ENCODE measurements around the gene RARS1.
A peak's percentile ranks its signal among the peaks of the same experiment; 100 is the strongest.

RARS1 gene

GRCh38 chr5:168486136-168486879 lies at the start of gene RARS1:
Gene RARS1 (plus strand): TSS chr5:168486471. CDS start chr5:168486499, 28 bp downstream.
- H3K36me3 Mint-ChIP-seq (ENCODE audit: low read depth) = peaks cover 20% of the 10 kb centered on the region
- H3K4me3 Mint-ChIP-seq = peak within 1 kb of the TSS; percentile 96
- H3K9me3 Mint-ChIP-seq = no peaks in the 10 kb centered on the region
- peaks cover 29% of the 10 kb centered on the region for H3K4me1 Mint-ChIP-seq (ENCODE audit: low read depth)
- H3K27me3 Mint-ChIP-seq (ENCODE audit: low read depth) = no peaks in the 10 kb centered on the region
- peak within 1 kb of the TSS; percentile 78 for H3K27ac Mint-ChIP-seq
- DNase-seq (ENCODE audit: low spot score) = peak; percentile 90

- Mint-ChIP-seq H3K36me3 (ENCODE audit: low read depth) (no peaks in the 10 kb centered on the region), H3K27me3 (ENCODE audit: low read depth) (no peaks in the 10 kb centered on the region), H3K27ac (no peak overlapping the region), H3K4me3 (no peak overlapping the region), H3K9me3 (no peaks in the 10 kb centered on the region), H3K4me1 (ENCODE audit: low read depth) (no peaks in the 10 kb centered on the region)
- no peak for DNase-seq (ENCODE audit: low spot score)
Measured at GRCh38 chr5:168438349-168438748, 47.9 kb upstream of the RARS1 start.

DNA sequence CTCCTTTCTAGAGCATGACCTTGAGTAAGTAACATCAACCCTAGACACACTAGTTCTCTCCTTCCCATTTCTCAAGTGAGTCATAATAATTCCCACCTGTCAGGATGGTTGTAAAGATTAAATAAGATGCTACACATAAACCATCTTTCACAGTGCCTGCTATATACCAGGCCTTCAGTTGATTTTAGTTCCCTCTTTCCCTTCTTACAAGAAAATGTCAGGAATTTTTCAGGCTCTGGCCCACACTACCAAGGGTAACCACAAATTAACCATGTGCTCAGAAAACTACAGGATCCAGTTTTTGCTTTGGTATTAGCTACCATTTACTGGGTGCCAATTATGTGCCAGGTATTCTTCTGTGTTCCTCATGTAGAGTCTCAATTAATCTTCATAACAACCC lies 42.7 kb upstream of the RARS1 start:
- H3K9me3 Mint-ChIP-seq = no peaks in the 10 kb centered on the region
- DNase-seq (ENCODE audit: low spot score) = no peak
- no peaks in the 10 kb centered on the region for H3K36me3 Mint-ChIP-seq (ENCODE audit: low read depth)
- no peaks in the 10 kb centered on the region for H3K4me1 Mint-ChIP-seq (ENCODE audit: low read depth)
- H3K27me3 Mint-ChIP-seq (ENCODE audit: low read depth) = peaks cover 9% of the 10 kb centered on the region
- H3K4me3 Mint-ChIP-seq = no peak overlapping the region
- no peak overlapping the region for H3K27ac Mint-ChIP-seq

DNA sequence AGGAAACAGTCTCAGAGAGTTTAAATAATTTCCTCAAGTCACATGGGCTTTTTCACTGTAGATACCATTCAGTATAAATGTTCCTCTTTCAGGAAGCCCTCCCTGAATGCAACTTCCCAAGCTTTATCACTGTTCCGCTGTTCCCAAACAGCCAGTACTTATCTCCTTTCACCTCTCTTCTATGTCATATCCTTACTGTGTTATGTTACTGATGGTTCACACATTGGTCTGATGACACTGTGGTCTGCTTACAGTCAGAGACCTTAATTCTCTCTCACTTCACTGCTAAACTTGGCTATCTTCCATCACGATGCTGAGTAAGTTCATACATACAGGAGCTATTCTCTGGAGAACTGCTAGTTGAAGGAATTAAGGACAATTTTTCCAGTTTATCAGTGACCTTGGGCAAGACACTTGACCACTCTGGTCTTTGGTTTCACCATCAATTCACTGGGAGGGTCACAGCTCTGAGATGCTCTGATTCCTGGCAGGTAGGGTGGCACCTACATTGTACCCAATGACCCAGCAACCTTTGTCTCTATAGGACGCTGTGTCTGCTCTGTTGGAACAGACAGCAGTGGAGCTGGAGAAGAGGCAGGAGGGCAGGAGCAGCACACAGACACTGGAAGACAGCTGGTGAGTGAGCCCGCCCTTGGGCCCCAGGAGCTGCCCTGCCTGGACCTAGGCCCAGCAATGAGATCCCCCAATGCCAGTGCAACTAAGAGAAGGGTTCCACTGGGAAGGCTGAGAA lies 42.1 kb upstream of the RARS1 start:
- DNase-seq (ENCODE audit: low spot score) = no peak
- Mint-ChIP-seq H3K9me3 (no peaks in the 10 kb centered on the region), H3K36me3 (ENCODE audit: low read depth) (no peaks in the 10 kb centered on the region), H3K27me3 (ENCODE audit: low read depth) (peaks cover 9% of the 10 kb centered on the region), H3K4me1 (ENCODE audit: low read depth) (no peaks in the 10 kb centered on the region), H3K27ac (no peak overlapping the region), H3K4me3 (no peak overlapping the region)

GRCh38 chr5:168446983-168447619 lies 39.2 kb upstream of the RARS1 start:
- Mint-ChIP-seq H3K36me3 (ENCODE audit: low read depth) (no peaks in the 10 kb centered on the region), H3K27me3 (ENCODE audit: low read depth) (peaks cover 9% of the 10 kb centered on the region), H3K9me3 (no peaks in the 10 kb centered on the region), H3K4me3 (no peak overlapping the region), H3K4me1 (ENCODE audit: low read depth) (no peaks in the 10 kb centered on the region), H3K27ac (no peak overlapping the region)
- DNase-seq (ENCODE audit: low spot score) = no peak

- Mint-ChIP-seq H3K36me3 (ENCODE audit: low read depth) (no peaks in the 10 kb centered on the region), H3K27me3 (ENCODE audit: low read depth) (peaks cover 9% of the 10 kb centered on the region), H3K4me3 (no peak overlapping the region), H3K27ac (no peak overlapping the region), H3K9me3 (no peaks in the 10 kb centered on the region), H3K4me1 (ENCODE audit: low read depth) (no peaks in the 10 kb centered on the region)
- no peak for DNase-seq (ENCODE audit: low spot score)
Measured at GRCh38 chr5:168447808-168448207, 38.5 kb upstream of the RARS1 start.

GRCh38 chr5:168449166-168449565 lies 37.1 kb upstream of the RARS1 start:
- Mint-ChIP-seq H3K9me3 (no peaks in the 10 kb centered on the region), H3K27ac (no peak overlapping the region), H3K36me3 (ENCODE audit: low read depth) (no peaks in the 10 kb centered on the region), H3K4me3 (no peak overlapping the region), H3K27me3 (ENCODE audit: low read depth) (peaks cover 9% of the 10 kb centered on the region), H3K4me1 (ENCODE audit: low read depth) (no peaks in the 10 kb centered on the region)
- DNase-seq (ENCODE audit: low spot score) = no peak

DNA sequence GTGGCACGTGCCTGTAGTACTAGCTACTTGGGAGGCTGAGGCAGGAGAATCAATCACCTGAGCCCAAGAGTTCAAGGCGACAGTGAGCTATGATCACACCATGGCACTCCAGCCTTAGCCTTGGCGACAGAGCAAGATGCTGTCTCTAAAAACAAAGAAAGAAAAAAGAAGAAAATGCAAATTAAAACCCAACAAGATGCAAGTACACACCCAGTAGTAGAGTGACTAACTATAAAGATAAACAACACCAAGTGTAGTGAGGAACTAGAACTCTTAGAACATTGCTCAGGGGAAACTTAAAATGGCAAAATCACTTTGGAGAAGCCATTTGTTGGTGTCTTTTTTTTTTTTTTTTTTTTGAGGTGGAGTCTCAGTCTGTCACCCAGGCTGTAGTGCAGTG lies 34.7 kb upstream of the RARS1 start:
- Mint-ChIP-seq H3K9me3 (no peaks in the 10 kb centered on the region), H3K27ac (no peak overlapping the region), H3K4me1 (ENCODE audit: low read depth) (no peaks in the 10 kb centered on the region), H3K36me3 (ENCODE audit: low read depth) (no peaks in the 10 kb centered on the region), H3K27me3 (ENCODE audit: low read depth) (peaks cover 7% of the 10 kb centered on the region), H3K4me3 (no peak overlapping the region)
- DNase-seq (ENCODE audit: low spot score) = no peak

DNA sequence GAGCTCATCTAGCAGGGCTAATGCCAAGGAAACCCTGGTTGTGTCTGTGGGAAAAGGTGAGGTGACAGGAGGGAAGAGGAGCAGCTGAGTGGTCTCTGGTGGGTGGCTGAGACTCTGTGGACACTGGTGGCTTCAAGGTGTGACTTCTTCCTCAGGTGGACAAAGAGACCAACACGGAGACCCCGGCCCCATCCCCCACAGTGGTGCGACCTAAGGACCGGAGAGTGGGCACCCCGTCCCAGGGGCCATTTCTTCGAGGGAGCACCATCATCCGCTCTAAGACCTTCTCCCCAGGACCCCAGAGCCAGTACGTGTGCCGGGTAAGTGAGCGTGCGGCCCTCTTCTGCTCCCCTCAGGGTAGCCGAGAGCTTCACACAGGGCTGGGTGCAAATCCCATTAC lies 31.1 kb upstream of the RARS1 start:
- Mint-ChIP-seq H3K27me3 (ENCODE audit: low read depth) (peaks cover 3% of the 10 kb centered on the region), H3K4me1 (ENCODE audit: low read depth) (no peaks in the 10 kb centered on the region), H3K36me3 (ENCODE audit: low read depth) (no peaks in the 10 kb centered on the region), H3K27ac (no peak overlapping the region), H3K4me3 (no peak overlapping the region), H3K9me3 (no peaks in the 10 kb centered on the region)
- no peak for DNase-seq (ENCODE audit: low spot score)

DNA sequence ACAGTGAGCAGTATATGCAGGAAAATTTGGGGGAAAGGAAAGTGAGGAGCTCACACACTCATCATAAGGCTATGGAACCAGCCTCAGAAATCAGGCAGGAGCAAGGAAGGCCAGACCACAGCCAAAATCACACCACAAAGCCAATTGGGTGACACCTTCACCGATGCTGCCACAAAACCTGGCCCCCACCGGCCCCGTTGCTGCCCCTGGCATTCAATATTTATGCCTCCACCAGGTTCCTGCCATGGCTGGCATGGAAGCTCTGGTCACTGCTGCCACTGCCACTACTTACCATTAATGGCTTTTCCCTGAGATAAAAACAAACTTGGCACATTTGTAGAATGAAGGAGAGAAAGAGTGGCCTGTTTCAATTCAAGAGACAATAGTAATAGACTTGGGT lies 28.7 kb upstream of the RARS1 start:
- no peak overlapping the region for H3K4me3 Mint-ChIP-seq
- H3K4me1 Mint-ChIP-seq (ENCODE audit: low read depth) = no peaks in the 10 kb centered on the region
- H3K27ac Mint-ChIP-seq = no peak overlapping the region
- H3K27me3 Mint-ChIP-seq (ENCODE audit: low read depth) = peaks cover 3% of the 10 kb centered on the region
- DNase-seq (ENCODE audit: low spot score) = no peak
- no peaks in the 10 kb centered on the region for H3K36me3 Mint-ChIP-seq (ENCODE audit: low read depth)
- H3K9me3 Mint-ChIP-seq = no peaks in the 10 kb centered on the region

DNA sequence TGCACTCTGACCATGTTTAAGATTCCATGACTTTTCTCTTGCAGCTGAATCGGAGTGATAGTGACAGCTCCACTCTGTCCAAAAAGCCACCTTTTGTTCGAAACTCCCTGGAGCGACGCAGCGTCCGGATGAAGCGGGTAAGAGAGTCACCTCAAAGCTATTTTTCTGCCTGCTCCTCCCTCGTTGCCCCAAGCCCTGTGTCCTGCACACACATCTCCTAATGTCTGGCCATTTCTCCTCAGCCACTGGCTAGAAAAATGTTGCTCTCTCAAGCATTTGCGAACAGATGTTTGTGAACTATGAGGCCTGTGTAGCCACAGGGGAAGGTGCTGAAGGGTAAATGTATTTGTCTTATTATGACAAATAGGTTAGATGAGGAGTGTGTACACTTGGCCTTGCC lies 25.7 kb upstream of the RARS1 start:
- Mint-ChIP-seq H3K27me3 (ENCODE audit: low read depth) (peaks cover 3% of the 10 kb centered on the region), H3K4me1 (ENCODE audit: low read depth) (no peaks in the 10 kb centered on the region), H3K9me3 (no peaks in the 10 kb centered on the region), H3K27ac (no peak overlapping the region), H3K36me3 (ENCODE audit: low read depth) (no peaks in the 10 kb centered on the region), H3K4me3 (no peak overlapping the region)
- no peak for DNase-seq (ENCODE audit: low spot score)

DNA sequence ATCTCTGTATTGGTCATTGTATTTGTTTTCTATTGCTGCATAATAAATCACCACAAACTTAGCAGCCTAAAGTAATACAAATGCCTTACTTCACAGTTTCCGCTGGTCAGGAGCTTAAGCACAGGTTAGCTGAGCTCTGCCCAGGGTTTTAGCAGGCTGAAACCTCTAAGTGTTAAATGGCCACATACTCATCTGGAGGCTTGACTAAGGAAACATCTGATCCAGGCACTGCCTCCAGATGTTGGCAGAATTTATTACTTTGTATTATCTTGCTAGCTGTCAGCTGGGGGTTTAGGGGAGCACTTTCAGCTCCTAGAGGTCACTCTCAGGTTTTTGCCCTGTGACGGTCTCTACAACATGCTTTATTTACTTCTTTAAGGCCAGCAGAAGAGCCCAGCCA lies 23.2 kb upstream of the RARS1 start:
- Mint-ChIP-seq H3K4me1 (ENCODE audit: low read depth) (no peaks in the 10 kb centered on the region), H3K4me3 (no peak overlapping the region), H3K9me3 (no peaks in the 10 kb centered on the region), H3K27me3 (ENCODE audit: low read depth) (no peaks in the 10 kb centered on the region), H3K36me3 (ENCODE audit: low read depth) (no peaks in the 10 kb centered on the region), H3K27ac (no peak overlapping the region)
- no peak for DNase-seq (ENCODE audit: low spot score)

DNA sequence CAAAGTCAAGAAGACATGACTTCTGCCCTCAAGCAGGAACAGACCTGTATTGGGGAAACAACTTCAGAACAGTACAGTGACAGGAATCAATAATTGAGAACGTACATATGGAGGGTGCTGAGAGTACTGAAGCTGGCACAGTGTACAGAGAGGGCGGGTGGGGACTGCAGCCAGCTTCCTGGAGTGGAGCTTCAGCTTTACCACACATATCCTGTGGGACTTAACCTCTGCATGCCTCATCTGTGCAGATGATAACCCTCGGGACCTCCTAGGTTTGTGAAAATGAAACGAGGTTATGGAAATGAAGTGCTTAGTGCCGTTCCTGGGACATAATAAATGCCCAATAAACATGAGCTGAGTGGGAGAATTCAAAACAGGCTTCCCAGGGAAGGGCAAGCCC lies 22.1 kb upstream of the RARS1 start:
- Mint-ChIP-seq H3K9me3 (no peaks in the 10 kb centered on the region), H3K4me1 (ENCODE audit: low read depth) (no peaks in the 10 kb centered on the region), H3K27ac (no peak overlapping the region), H3K4me3 (no peak overlapping the region), H3K36me3 (ENCODE audit: low read depth) (no peaks in the 10 kb centered on the region), H3K27me3 (ENCODE audit: low read depth) (no peaks in the 10 kb centered on the region)
- DNase-seq (ENCODE audit: low spot score) = no peak

DNA sequence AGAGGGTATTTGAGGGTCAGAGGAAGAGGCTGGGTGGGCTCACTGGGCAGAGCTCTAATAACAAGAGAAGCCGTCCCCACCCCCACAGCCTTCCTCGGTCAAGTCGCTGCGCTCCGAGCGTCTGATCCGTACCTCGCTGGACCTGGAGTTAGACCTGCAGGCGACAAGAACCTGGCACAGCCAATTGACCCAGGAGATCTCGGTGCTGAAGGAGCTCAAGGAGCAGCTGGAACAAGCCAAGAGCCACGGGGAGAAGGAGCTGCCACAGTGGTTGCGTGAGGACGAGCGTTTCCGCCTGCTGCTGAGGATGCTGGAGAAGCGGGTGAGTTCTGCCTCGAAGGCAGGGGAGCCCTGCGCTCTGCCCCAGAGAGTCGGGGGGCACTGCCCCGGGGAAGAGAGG lies 21.6 kb upstream of the RARS1 start:
- no peak for DNase-seq (ENCODE audit: low spot score)
- Mint-ChIP-seq H3K4me3 (no peak overlapping the region), H3K9me3 (no peaks in the 10 kb centered on the region), H3K27me3 (ENCODE audit: low read depth) (no peaks in the 10 kb centered on the region), H3K4me1 (ENCODE audit: low read depth) (no peaks in the 10 kb centered on the region), H3K36me3 (ENCODE audit: low read depth) (no peaks in the 10 kb centered on the region), H3K27ac (no peak overlapping the region)

Data from T-helper 2 cell treated with Interferon-gamma antibody and Interleukin-4, amounts not matched to agents 5 μg/mL and 100 μg/mL, for 36 hours (primary cell).